IPS-20b (cell line): ENCODE results near the gene ICE1.

Source experiments
- H3K27ac ChIP-seq: one replicate; pipeline ENCODE4 v1.5.1; 2013; ENCODE audit warnings: low read length
- H3K27me3 ChIP-seq: 2 replicates; pipeline ENCODE4 v1.6.1; 2013; ENCODE audit warnings: mild to moderate bottlenecking, low read length, inconsistent platforms; ENCODE audit not compliant: insufficient read depth
- H3K36me3 ChIP-seq: 2 replicates; pipeline ENCODE4 v1.6.1; 2013; ENCODE audit warnings: low read depth, mild to moderate bottlenecking, inconsistent platforms, low read length, moderate library complexity; ENCODE audit not compliant: insufficient read depth
- H3K4me1 ChIP-seq: 2 replicates; pipeline ENCODE4 v1.6.1; 2013; ENCODE audit warnings: mild to moderate bottlenecking, control low read depth, inconsistent platforms, low read length, moderate library complexity; ENCODE audit not compliant: insufficient read depth
- H3K4me3 ChIP-seq: 2 replicates; pipeline ENCODE4 v1.5.1; 2013; ENCODE audit warnings: mild to moderate bottlenecking, low read length, inconsistent platforms
- H3K9ac ChIP-seq: 2 replicates; pipeline ENCODE4 v1.6.1; 2013; ENCODE audit warnings: low read depth, mild to moderate bottlenecking, inconsistent platforms, low read length, moderate library complexity
- H3K9me3 ChIP-seq: 2 replicates; pipeline ENCODE4 v1.6.1; 2013; ENCODE audit warnings: mild to moderate bottlenecking, low read depth, low read length, inconsistent platforms; ENCODE audit not compliant: insufficient read depth

ICE1 gene

DNA sequence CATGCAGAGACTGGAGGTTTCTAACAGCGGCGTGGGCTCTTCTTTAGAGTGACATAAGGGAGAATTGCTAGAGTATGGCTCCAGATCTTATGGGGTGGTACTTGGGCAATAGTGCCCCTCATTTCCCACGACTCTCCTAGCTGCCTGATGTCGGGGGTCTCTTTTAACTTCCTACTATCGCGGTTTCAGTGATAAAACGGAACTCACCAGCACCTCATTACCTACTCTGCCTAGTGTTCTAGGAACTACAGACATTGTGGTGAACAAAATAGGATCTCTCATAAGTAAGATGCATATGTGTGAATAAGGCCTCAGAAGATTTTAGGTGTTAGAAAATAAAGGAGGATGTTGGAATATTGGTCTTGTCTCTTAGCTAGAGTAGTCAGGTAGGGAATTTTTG is 1.1 kb downstream of the ICE1 start:
- H3K9me3 ChIP-seq, result no peaks in the 10 kb centered on the region
- no peaks in the 10 kb centered on the region for H3K36me3 ChIP-seq
- H3K9ac ChIP-seq, result peak overlapping the region; percentile 82; the same call in 1 of the 2 replicates
- H3K4me3 ChIP-seq, result peak overlapping the region; percentile 89
- no peak overlapping the region for H3K27ac ChIP-seq
- peaks cover 14% of the 10 kb centered on the region for H3K4me1 ChIP-seq
- H3K27me3 ChIP-seq, result no peaks in the 10 kb centered on the region

DNA sequence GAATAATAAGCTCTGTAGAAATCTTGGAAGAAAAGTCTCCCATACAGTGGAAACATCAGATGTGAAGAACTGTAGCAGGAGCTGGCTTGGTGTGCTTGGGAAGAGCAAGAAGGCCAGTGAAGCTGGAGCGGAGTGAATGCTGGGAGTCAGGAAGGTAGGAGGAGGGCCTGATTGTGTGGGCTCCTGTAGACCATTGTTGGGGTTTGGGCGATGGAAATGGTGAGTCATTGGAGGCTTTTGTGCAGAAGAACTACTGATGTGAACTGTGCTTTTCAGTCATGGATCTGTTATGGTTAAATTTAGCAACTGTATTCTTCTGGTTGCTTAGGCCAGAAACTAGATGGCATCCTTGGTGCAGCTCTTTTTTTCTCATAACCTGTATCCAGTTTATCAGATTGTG is 2.3 kb downstream of the ICE1 start:
- H3K9me3 ChIP-seq, result no peaks in the 10 kb centered on the region
- H3K27ac ChIP-seq, result no peak overlapping the region
- H3K27me3 ChIP-seq, result no peaks in the 10 kb centered on the region
- H3K36me3 ChIP-seq, result no peaks in the 10 kb centered on the region
- no peak overlapping the region for H3K4me3 ChIP-seq
- H3K4me1 ChIP-seq, result peaks cover 14% of the 10 kb centered on the region
- H3K9ac ChIP-seq, result no peak overlapping the region

GRCh38 chr5:5430136-5430535 is 7.7 kb downstream of the ICE1 start:
- no peak overlapping the region for H3K27ac ChIP-seq
- no peak overlapping the region for H3K4me3 ChIP-seq
- no peak overlapping the region for H3K9ac ChIP-seq
- no peaks in the 10 kb centered on the region for H3K9me3 ChIP-seq
- H3K27me3 ChIP-seq, result no peaks in the 10 kb centered on the region
- no peaks in the 10 kb centered on the region; the same call in 1 of the 2 replicates for H3K4me1 ChIP-seq
- H3K36me3 ChIP-seq, result no peaks in the 10 kb centered on the region

DNA sequence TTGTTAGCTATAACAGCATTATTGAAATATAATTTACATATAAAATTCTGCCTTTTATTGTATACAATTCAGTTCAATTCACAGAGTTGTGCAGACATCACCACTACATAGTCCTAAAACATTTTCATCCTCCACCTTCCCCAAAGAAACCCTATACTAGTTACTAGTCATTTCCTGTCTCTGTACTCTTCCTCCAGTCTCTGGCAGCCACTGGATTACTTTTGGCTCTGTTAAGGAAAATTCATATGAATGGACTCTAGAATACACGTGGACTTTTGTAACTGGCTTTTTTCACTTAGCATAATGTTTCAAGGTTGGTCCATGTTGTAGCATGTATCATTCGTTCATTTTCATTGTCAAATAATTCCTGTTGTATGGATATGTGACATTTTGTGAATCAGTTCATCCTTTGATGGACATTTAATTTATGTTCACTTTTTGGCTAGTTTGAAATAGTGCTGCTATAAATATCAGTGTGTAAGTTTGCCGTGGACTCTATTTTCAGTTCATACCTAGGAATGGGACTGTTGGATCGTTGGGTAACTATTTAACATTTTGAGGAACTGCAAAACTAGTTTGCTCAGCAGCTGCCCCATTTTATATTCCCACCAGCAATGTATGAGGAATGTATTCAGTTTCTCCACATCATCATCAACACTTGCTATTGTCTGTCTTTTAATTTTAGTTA is 9.7 kb downstream of the ICE1 start:
- no peaks in the 10 kb centered on the region for H3K27me3 ChIP-seq
- H3K4me1 ChIP-seq, result no peaks in the 10 kb centered on the region; the same call in 1 of the 2 replicates
- H3K36me3 ChIP-seq, result no peaks in the 10 kb centered on the region; the same call in 1 of the 2 replicates
- H3K9me3 ChIP-seq, result no peaks in the 10 kb centered on the region
- H3K9ac ChIP-seq, result no peak overlapping the region
- H3K27ac ChIP-seq, result no peak overlapping the region
- no peak overlapping the region for H3K4me3 ChIP-seq

DNA sequence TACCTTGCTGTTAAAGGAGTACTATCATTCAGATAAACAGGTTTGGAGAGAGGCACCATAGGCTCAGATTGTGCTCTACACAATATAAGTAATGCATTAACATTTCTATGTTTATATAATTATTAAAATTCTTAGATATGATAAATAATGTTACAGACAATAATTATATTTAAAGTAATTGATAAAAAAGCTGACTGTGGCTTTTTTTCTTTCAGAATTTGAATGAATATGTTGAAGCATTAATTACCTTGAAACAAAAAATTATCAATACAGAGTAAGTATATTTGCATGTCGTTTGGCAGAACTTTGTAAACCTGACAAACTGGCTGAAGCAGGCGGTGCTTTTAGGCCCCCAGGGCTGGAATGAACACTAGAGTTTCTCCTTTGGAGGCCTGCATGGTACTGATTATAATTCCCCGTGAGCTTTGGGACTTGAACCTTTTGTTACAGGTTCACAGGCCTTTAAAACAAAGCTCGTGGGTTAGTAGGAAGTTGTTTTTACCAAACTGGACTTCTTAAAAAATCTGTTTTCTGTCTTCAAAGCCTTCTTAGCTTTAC is 13.8 kb downstream of the ICE1 start:
- no peaks in the 10 kb centered on the region for H3K27me3 ChIP-seq
- no peaks in the 10 kb centered on the region for H3K9me3 ChIP-seq
- H3K27ac ChIP-seq, result no peak overlapping the region
- no peak overlapping the region for H3K4me3 ChIP-seq
- H3K9ac ChIP-seq, result no peak overlapping the region
- no peaks in the 10 kb centered on the region; the same call in 1 of the 2 replicates for H3K4me1 ChIP-seq
- H3K36me3 ChIP-seq, result peaks cover 32% of the 10 kb centered on the region

- no peak overlapping the region for H3K9ac ChIP-seq
- H3K27me3 ChIP-seq, result no peaks in the 10 kb centered on the region
- no peak overlapping the region for H3K4me3 ChIP-seq
- H3K9me3 ChIP-seq, result no peaks in the 10 kb centered on the region
- H3K4me1 ChIP-seq, result no peaks in the 10 kb centered on the region; the same call in 1 of the 2 replicates
- peaks cover 44% of the 10 kb centered on the region for H3K36me3 ChIP-seq
- H3K27ac ChIP-seq, result no peak overlapping the region
Measured at GRCh38 chr5:5437227-5438172, 15.0 kb downstream of the ICE1 start.

- peaks cover 96% of the 10 kb centered on the region for H3K36me3 ChIP-seq
- H3K9ac ChIP-seq, result no peak overlapping the region
- H3K27me3 ChIP-seq, result no peaks in the 10 kb centered on the region
- H3K4me1 ChIP-seq, result no peaks in the 10 kb centered on the region
- no peak overlapping the region for H3K4me3 ChIP-seq
- H3K9me3 ChIP-seq, result no peaks in the 10 kb centered on the region
- no peak overlapping the region for H3K27ac ChIP-seq
Measured at GRCh38 chr5:5451863-5452262, 29.4 kb downstream of the ICE1 start.

GRCh38 chr5:5453131-5453530 is 30.7 kb downstream of the ICE1 start:
- peaks cover 97% of the 10 kb centered on the region for H3K36me3 ChIP-seq
- H3K4me1 ChIP-seq, result no peaks in the 10 kb centered on the region
- H3K27me3 ChIP-seq, result no peaks in the 10 kb centered on the region
- no peaks in the 10 kb centered on the region for H3K9me3 ChIP-seq
- H3K4me3 ChIP-seq, result no peak overlapping the region
- no peak overlapping the region for H3K9ac ChIP-seq
- H3K27ac ChIP-seq, result no peak overlapping the region

GRCh38 chr5:5454391-5454790 is 31.9 kb downstream of the ICE1 start:
- no peaks in the 10 kb centered on the region for H3K27me3 ChIP-seq
- H3K9ac ChIP-seq, result no peak overlapping the region
- H3K9me3 ChIP-seq, result no peaks in the 10 kb centered on the region
- H3K27ac ChIP-seq, result no peak overlapping the region
- no peak overlapping the region for H3K4me3 ChIP-seq
- no peaks in the 10 kb centered on the region for H3K4me1 ChIP-seq
- H3K36me3 ChIP-seq, result peaks cover 97% of the 10 kb centered on the region

GRCh38 chr5:5456858-5457257 is 34.4 kb downstream of the ICE1 start:
- H3K4me3 ChIP-seq, result no peak overlapping the region
- H3K36me3 ChIP-seq, result peaks cover 97% of the 10 kb centered on the region
- H3K27ac ChIP-seq, result no peak overlapping the region
- H3K9me3 ChIP-seq, result no peaks in the 10 kb centered on the region
- no peak overlapping the region for H3K9ac ChIP-seq
- H3K4me1 ChIP-seq, result no peaks in the 10 kb centered on the region
- H3K27me3 ChIP-seq, result no peaks in the 10 kb centered on the region

GRCh38 chr5:5460311-5460710 is 37.8 kb downstream of the ICE1 start:
- H3K36me3 ChIP-seq, result peaks cover 100% of the 10 kb centered on the region

More at GRCh38 chr5:5460311-5460710, 37.8 kb downstream of the ICE1 start:
- H3K4me3 ChIP-seq, result no peak overlapping the region
- H3K4me1 ChIP-seq, result no peaks in the 10 kb centered on the region
- H3K9ac ChIP-seq, result no peak overlapping the region
- H3K27me3 ChIP-seq, result no peaks in the 10 kb centered on the region
- H3K27ac ChIP-seq, result no peak overlapping the region
- no peaks in the 10 kb centered on the region for H3K9me3 ChIP-seq
